K562 (cell line): ENCODE measurements around the gene ZCWPW1. TPM values are rescaled to one million over a fixed set of nuclear protein-coding genes. Genes with fewer than 3 reads are reported as not detected.

Experiments used
- ATAC-seq: fragments of 200-7000 bp; cut with Tn5 transposase; 3 replicates; pipeline ENCODE4 v1.9.1; 2020; ENCODE audit warnings: moderate library complexity
- BruUV-seq: library from RNA; stranded (reverse); fragments of 400-500 nt; replicated peaks from 2 replicates; lab custom pipeline; 2021; lab: Mats Ljungman, UMichigan
- CTCF ChIA-PET: fragments of 300-600 bp; formaldehyde crosslinking; extraction: SDS; loops from one replicate; lab custom pipeline; 2021; ENCODE audit warnings: low intra/inter-chr PET ratio; lab: Yijun Ruan, JAX
- POLR2A ChIA-PET: fragments of 300-600, 350-650 bp; sonication (Branson Sonifier 250); formaldehyde crosslinking; extraction: SDS; loops from one replicate; lab custom pipeline; 2021; ENCODE audit warnings: antibody characterized with exemption, inconsistent platforms; lab: Yijun Ruan, JAX
- DNase-seq, 4 experiments: peaks; one replicate each; pipeline versions ENCODE4 v3.0.0 to v3.0.0-alpha.2; 2011 to 2018; ENCODE audit warnings: low spot score in 3 of 4, mixed read lengths in 3 of 4; ENCODE audit errors: extremely low read depth in 1 of 4
- FAIRE-seq: peaks from 2 replicates; lab custom pipeline; 2011; peaks lifted over from hg19 to GRCh38; lab: Jason Lieb, UNC
- H2AFZ ChIP-seq: 2 replicates; pipeline ENCODE4 v1.6.0; 2011; ENCODE audit warnings: low read depth, low read length, control low read depth, inconsistent platforms
- H3K27ac ChIP-seq: fragments of 200-600 bp; 3 replicates; pipeline ENCODE4 v1.8.0; 2011; ENCODE audit warnings: low read depth, mild to moderate bottlenecking, control low read depth, inconsistent platforms, low read length, moderate library complexity, mixed read lengths; ENCODE audit errors: extremely low read depth
- H3K27me3 ChIP-seq, 2 experiments: fragments of 300-600 bp in 1 of 2; 2 replicates in 1 of 2; 3 replicates in 1 of 2; pipeline versions ENCODE4 v1.6.0 to v1.8.0; 2011; ENCODE audit warnings: inconsistent platforms in 2 of 2, low read length in 2 of 2, mild to moderate bottlenecking in 1 of 2, mixed read lengths in 1 of 2, moderate library complexity in 1 of 2; ENCODE audit not compliant: control insufficient read depth in 2 of 2, insufficient read depth in 2 of 2
- H3K36me3 ChIP-seq: fragments of 300-600 bp; 3 replicates; pipeline ENCODE4 v1.8.0; 2011; ENCODE audit warnings: mild to moderate bottlenecking, low read length, inconsistent platforms; ENCODE audit not compliant: control insufficient read depth, insufficient read depth
- H3K4me1 ChIP-seq, 2 experiments: fragments of 200-600 bp in 1 of 2; replicated peaks in 1 of 2; 2 replicates in 1 of 2; 3 replicates in 1 of 2; pipeline versions ENCODE4 v1.5.1 to v1.8.0; 2011; ENCODE audit warnings: inconsistent platforms in 2 of 2, low read length in 2 of 2, mild to moderate bottlenecking in 1 of 2, mixed read lengths in 1 of 2, moderate library complexity in 1 of 2; ENCODE audit not compliant: control insufficient read depth in 2 of 2, insufficient read depth in 2 of 2
- H3K4me2 ChIP-seq: 2 replicates; pipeline ENCODE4 v1.6.1; 2011; ENCODE audit warnings: low read length, control low read depth, inconsistent platforms, mixed read lengths; ENCODE audit not compliant: insufficient read depth
- H3K4me3 ChIP-seq: fragments of 200-600 bp; sonication (generic), shearing (Covaris generic); 2 replicates; pipeline ENCODE4 v1.5.1; 2016; ENCODE audit warnings: control low read depth, inconsistent platforms
- H3K79me2 ChIP-seq: fragments of 200-600 bp; 3 replicates; pipeline ENCODE4 v1.8.0; 2011; ENCODE audit warnings: low read length, inconsistent platforms; ENCODE audit not compliant: control insufficient read depth, insufficient read depth
- H3K9ac ChIP-seq, 2 experiments: 2 replicates each; pipeline versions ENCODE4 v1.6.0 to v1.6.1; 2011; ENCODE audit warnings: low read depth in 2 of 2, low read length in 2 of 2, control low read depth in 1 of 2, inconsistent platforms in 1 of 2, mild to moderate bottlenecking in 1 of 2, mixed read lengths in 1 of 2; ENCODE audit not compliant: insufficient read depth in 1 of 2
- H3K9me1 ChIP-seq: one replicate; pipeline ENCODE4 v1.6.0; 2011; ENCODE audit warnings: inconsistent platforms, mild to moderate bottlenecking, low read length, moderate library complexity; ENCODE audit not compliant: control insufficient read depth, insufficient read depth
- H3K9me3 ChIP-seq: replicated peaks from 2 replicates; pipeline ENCODE4 v1.5.1; 2011; ENCODE audit warnings: low read depth, low read length, inconsistent platforms; ENCODE audit not compliant: control insufficient read depth, insufficient read depth
- H4K20me1 ChIP-seq: replicated peaks from 2 replicates; pipeline ENCODE4 v1.6.1; 2011; ENCODE audit warnings: low read length, inconsistent platforms, mixed read lengths; ENCODE audit not compliant: control insufficient read depth, insufficient read depth
- ETV6 ChIP-seq, 3 experiments: fragments of 150-350 bp in 1 of 3; sonication (generic) in 1 of 3; formaldehyde crosslinking in 1 of 3; IDR thresholded peaks; 2 replicates each; pipeline versions ENCODE4 v1.6.1 to v1.8.0; 2014 to 2022; ENCODE audit warnings: borderline replicate concordance in 2 of 3, low read depth in 2 of 3, antibody characterized with exemption in 1 of 3, low read length in 1 of 3, mild to moderate bottlenecking in 1 of 3, missing genetic modification reagents in 1 of 3
- JUND ChIP-seq, 2 experiments: IDR thresholded peaks; 2 replicates in 1 of 2; 3 replicates in 1 of 2; pipeline ENCODE4 v1.6.1; 2011; ENCODE audit warnings: borderline replicate concordance in 2 of 2, low read depth in 2 of 2, low read length in 2 of 2, improper control_type of control experiment in 1 of 2, missing biosample characterization in 1 of 2, missing genetic modification characterization in 1 of 2, missing genetic modification reagents in 1 of 2
- MTF1 ChIP-seq: fragments of 250-450 bp; sonication (Bioruptor Pico); IDR thresholded peaks from 2 replicates; pipeline ENCODE4 v1.9.0; 2021; ENCODE audit warnings: moderate library complexity, mild to moderate bottlenecking, inconsistent platforms, borderline replicate concordance
- NCOA1 ChIP-seq: fragments of 450-650 bp; IDR thresholded peaks from 2 replicates; pipeline ENCODE4 v1.6.1; 2016; ENCODE audit warnings: low read depth
- NFE2L1 ChIP-seq: fragments of 450-650 bp; IDR thresholded peaks from 2 replicates; pipeline ENCODE4 v1.6.1; 2016; ENCODE audit warnings: missing genetic modification characterization, low read depth, mild to moderate bottlenecking, missing compliant biosample characterization, moderate library complexity, borderline replicate concordance
- RBBP5 ChIP-seq: fragments of 200-600 bp; sonication (generic); IDR thresholded peaks from 2 replicates; pipeline ENCODE4 v1.6.1; 2012; ENCODE audit warnings: borderline replicate concordance, mild to moderate bottlenecking, low read length, control low read depth, inconsistent platforms; ENCODE audit not compliant: insufficient read depth, poor library complexity, severe bottlenecking
- SMARCA5 ChIP-seq: fragments of 450-650 bp; IDR thresholded peaks from 2 replicates; pipeline ENCODE4 v1.6.1; 2016
- TAF15 ChIP-seq: fragments of 200-400 bp; formaldehyde crosslinking; IDR thresholded peaks from 2 replicates; pipeline ENCODE4 v1.6.1; 2017; ENCODE audit warnings: mild to moderate bottlenecking, low read depth, low read length, moderate library complexity
- TBL1XR1 ChIP-seq, 2 experiments: IDR thresholded peaks; 2 replicates each; pipeline ENCODE4 v1.6.1; 2012; ENCODE audit warnings: improper control_type of control experiment in 2 of 2, low read length in 2 of 2, mild to moderate bottlenecking in 1 of 2
- ZNF586 ChIP-seq: fragments of 450-650 bp; formaldehyde crosslinking; conservative IDR thresholded peaks from 2 replicates; pipeline ENCODE4 v1.4.0; 2020; ENCODE audit warnings: mild to moderate bottlenecking, moderate library complexity
- WGBS: fragments of 100-300 bp; shearing (Covaris generic); methylation state at CpG from one replicate; pipeline ENCODE4 v1.1.6; 2016; ENCODE audit warnings: low coverage, mixed read lengths; ENCODE audit not compliant: insufficient coverage; ENCODE audit errors: missing lambda C conversion rate; 5-methylcytosine and 5-hydroxymethylcytosine counted together
- in situ Hi-C: fragments of 300-500 bp; cut with MboI; formaldehyde crosslinking; loops from 4 replicates; pipeline ENCODE4 v1.15.0; 2018; ENCODE audit warnings: inconsistent platforms, mixed read lengths
- intact Hi-C: fragments of 100-400 bp; cut with micrococcal nuclease; formaldehyde crosslinking; loops from 2 replicates; pipeline ENCODE4 v1.14.2; 2022
- polyA plus RNA-seq, 8 experiments: library from polyadenylated mRNA; depleted of rRNA in 4 of 8; stranded (reverse) in 5 of 8; unstranded in 3 of 8; fragments of >200 nt; fragmentation: Nextera tagmentation in 2 of 8; fragmentation: Illumina TruSeq in 1 of 8; extraction: Ambion mirVana in 2 of 8; extraction: Trizol in 1 of 8; gene quantifications; 2 replicates each; pipeline versions ENCODE4 v1.2.1 to v1.2.3, GENCODE V29; 2011 to 2014; ENCODE audit warnings: inconsistent platforms in 1 of 8, missing spikeins in 1 of 8
- total RNA-seq, 7 experiments: library from RNA; depleted of rRNA in 6 of 7; stranded (reverse); fragments of >200 nt in 6 of 7; fragmentation: Illumina TruSeq in 2 of 7; extraction: Trizol in 2 of 7; gene quantifications; 2 replicates each; pipeline versions ENCODE4 v1.2.1 to v1.2.3, GENCODE V29; 2011 to 2021; ENCODE audit warnings: low replicate concordance in 1 of 7
- TF ChIP-seq, protein P1 (sequence below): fragments of 250-450 bp; sonication (Bioruptor Pico); IDR thresholded peaks from 2 replicates; pipeline ENCODE4 v1.5.0; 2020; ENCODE audit warnings: mild to moderate bottlenecking
- TF ChIP-seq, protein P2 (sequence below): fragments of 250-450 bp; sonication (Bioruptor Pico); IDR thresholded peaks from 2 replicates; pipeline ENCODE4 v1.4.0; 2020; ENCODE audit warnings: mild to moderate bottlenecking, moderate library complexity, borderline replicate concordance
- TF ChIP-seq, protein P3 (sequence below): fragments of 450-650 bp; IDR thresholded peaks from 2 replicates; pipeline ENCODE4 v1.6.1; 2016; ENCODE audit warnings: low read depth, mild to moderate bottlenecking, moderate library complexity

Gene ZCWPW1
- total and polyA plus RNA-seq, 9 of the 15 experiments (the other 6 are each of a cell fraction or from before 2014, with no cell fraction given) = 0.18 to 1.7 (median 1.2) TPM

DNA sequence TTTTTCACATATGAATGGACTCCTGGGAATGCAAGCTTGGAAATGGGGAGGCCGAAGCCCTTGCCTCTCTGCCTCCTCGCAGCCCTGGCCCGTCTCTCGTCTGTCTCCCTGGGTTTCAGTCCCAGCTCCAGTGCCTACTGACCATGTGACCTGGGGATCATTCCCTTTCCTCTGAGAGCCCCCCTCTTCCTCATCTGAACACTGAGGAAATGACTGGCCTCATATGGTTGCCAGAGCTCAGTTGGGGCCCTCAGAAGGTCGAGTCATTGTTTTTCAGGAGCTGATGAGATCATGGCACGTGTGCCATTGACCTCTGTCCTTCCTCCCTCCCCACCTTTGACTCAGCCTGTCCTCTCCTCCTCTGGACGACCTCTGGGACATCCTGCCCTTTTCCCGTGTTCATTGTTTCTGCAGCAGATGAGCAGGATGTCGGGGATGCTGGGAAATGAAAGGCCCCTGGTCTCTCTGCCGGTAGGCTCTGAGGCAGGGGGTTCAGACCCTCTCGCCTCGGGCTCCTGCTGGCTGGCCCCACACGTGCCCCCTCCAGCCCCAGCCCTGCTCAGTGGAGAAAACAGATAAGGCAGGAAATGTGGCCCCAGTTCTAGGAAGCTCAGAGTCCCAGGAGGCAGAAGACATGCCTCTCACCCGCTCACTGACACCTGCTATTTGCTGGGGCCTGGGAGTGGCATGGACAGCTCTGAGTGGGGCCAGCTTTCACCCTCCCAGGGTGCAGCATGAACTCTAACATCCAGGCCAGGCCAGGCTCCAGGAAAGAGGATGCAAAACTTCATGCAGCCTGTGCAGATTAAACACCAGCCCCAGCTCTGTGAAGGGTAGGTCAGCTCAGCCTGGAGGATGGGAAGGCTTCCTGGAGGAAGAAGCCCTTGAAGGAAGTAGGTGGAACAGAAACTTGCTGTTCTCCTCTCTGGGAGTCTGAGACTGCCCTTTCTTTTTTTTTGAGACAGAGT, 16.1 kb upstream of the ZCWPW1 start:
- peak; percentile 91 for FAIRE-seq
- H3K4me2 ChIP-seq = peak overlapping the region; percentile 69
- H3K9ac ChIP-seq = peak overlapping the region; percentile 75 to 88
- 8% methylated on average over 14 of the region's 14 CpGs for WGBS
- in situ Hi-C loops (no loop called here), intact Hi-C loops (loop anchor here (2.0 kb wide), 1 partner anchor 16 kb away; the partner anchor contains the start of genes MEPCE and ZCWPW1)
- H3K27ac ChIP-seq = peak overlapping the region; percentile 91
- ChIA-PET POLR2A (interaction anchor here (0.5 to 6.1 kb wide), 10 partner anchors 8 to 729 kb away, joined by 3 to 58 read pairs (median 4); partner anchors contain the start of genes FBXO24, MEPCE and ZCWPW1), CTCF (no interaction called here)
- peak; percentile 84 for ATAC-seq
- H2AFZ ChIP-seq = peak overlapping the region; percentile 96
- H3K4me1 ChIP-seq = peaks cover 29 to 49% of the 10 kb centered on the region in 2 experiments
- H3K9me1 ChIP-seq = no peaks in the 10 kb centered on the region
- H3K79me2 ChIP-seq = no peaks in the 10 kb centered on the region; the same call in 2 of the 3 replicates
- DNase-seq = peak; percentile 81 to 90 (median 84)
- H3K4me3 ChIP-seq = no peak overlapping the region
- TSS peak; percentile 76 for BruUV-seq
- no peaks in the 10 kb centered on the region for H3K36me3 ChIP-seq
- H3K27me3 ChIP-seq = no peaks in the 10 kb centered on the region
- no peaks in the 10 kb centered on the region for H4K20me1 ChIP-seq
- no peaks in the 10 kb centered on the region for H3K9me3 ChIP-seq
- TF ChIP-seq NCOA1 (peak; percentile 84; the same call in 1 of the 2 replicates), RBBP5 (peak; percentile 55), TAF15 (no peak), ZNF586 (CRISPR knock-in tag) (no peak), SMARCA5 (peak; percentile 81; the same call in 1 of the 2 replicates), NFE2L1 (tag) (no peak; the same call in 1 of the 2 replicates), JUND (IDR thresholded peaks at IDR 0.05; ENCODE audit: borderline replicate concordance, low read depth, low read length) (peak; percentile 96), JUND (tag; IDR thresholded peaks at IDR 0.05; ENCODE audit: borderline replicate concordance, low read depth, low read length) (peak; percentile 98), ETV6 (IDR thresholded peaks at IDR 0.05; ENCODE audit: borderline replicate concordance in 1 of 2, low read depth in 2 of 2, low read length in 1 of 2) (peak in 1 of 2 experiments; percentile 63; a peak in 2 of 4 replicates), ETV6 (CRISPR knock-in tag; IDR thresholded peaks at IDR 0.05; ENCODE audit: borderline replicate concordance) (no peak), MTF1 (CRISPR knock-in tag) (no peak), TBL1XR1 (IDR thresholded peaks at IDR 0.05; ENCODE audit: low read length in 2 of 2) (no peak)
- TF ChIP-seq, protein P1, sequence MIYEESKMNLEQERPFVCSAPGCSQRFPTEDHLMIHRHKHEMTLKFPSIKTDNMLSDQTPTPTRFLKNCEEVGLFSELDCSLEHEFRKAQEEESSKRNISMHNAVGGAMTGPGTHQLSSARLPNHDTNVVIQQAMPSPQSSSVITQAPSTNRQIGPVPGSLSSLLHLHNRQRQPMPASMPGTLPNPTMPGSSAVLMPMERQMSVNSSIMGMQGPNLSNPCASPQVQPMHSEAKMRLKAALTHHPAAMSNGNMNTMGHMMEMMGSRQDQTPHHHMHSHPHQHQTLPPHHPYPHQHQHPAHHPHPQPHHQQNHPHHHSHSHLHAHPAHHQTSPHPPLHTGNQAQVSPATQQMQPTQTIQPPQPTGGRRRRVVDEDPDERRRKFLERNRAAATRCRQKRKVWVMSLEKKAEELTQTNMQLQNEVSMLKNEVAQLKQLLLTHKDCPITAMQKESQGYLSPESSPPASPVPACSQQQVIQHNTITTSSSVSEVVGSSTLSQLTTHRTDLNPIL (CRISPR knock-in tag) = 0 out of 2 replicates have a peak, but pooled peaks have one; percentile 38
- TF ChIP-seq, protein P2, sequence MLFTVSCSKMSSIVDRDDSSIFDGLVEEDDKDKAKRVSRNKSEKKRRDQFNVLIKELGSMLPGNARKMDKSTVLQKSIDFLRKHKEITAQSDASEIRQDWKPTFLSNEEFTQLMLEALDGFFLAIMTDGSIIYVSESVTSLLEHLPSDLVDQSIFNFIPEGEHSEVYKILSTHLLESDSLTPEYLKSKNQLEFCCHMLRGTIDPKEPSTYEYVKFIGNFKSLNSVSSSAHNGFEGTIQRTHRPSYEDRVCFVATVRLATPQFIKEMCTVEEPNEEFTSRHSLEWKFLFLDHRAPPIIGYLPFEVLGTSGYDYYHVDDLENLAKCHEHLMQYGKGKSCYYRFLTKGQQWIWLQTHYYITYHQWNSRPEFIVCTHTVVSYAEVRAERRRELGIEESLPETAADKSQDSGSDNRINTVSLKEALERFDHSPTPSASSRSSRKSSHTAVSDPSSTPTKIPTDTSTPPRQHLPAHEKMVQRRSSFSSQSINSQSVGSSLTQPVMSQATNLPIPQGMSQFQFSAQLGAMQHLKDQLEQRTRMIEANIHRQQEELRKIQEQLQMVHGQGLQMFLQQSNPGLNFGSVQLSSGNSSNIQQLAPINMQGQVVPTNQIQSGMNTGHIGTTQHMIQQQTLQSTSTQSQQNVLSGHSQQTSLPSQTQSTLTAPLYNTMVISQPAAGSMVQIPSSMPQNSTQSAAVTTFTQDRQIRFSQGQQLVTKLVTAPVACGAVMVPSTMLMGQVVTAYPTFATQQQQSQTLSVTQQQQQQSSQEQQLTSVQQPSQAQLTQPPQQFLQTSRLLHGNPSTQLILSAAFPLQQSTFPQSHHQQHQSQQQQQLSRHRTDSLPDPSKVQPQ = peak; percentile 58; the same call in 1 of the 2 replicates
- TF ChIP-seq, protein P3, sequence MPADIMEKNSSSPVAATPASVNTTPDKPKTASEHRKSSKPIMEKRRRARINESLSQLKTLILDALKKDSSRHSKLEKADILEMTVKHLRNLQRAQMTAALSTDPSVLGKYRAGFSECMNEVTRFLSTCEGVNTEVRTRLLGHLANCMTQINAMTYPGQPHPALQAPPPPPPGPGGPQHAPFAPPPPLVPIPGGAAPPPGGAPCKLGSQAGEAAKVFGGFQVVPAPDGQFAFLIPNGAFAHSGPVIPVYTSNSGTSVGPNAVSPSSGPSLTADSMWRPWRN = peak; percentile 91
